ENCODE data around the gene CCM2.
A peak's percentile ranks its signal among the peaks of the same experiment; 100 is the strongest.

The CCM2 gene

GRCh38 chr7:44969701-44970522 is 30.1 kb upstream of the CCM2 start:
- no peak for DNase-seq

GRCh38 chr7:44970523-44971051 is 29.4 kb upstream of the CCM2 start:
- no peak for DNase-seq

GRCh38 chr7:44971188-44971901 is 28.7 kb upstream of the CCM2 start:
- DNase-seq: no peak

GRCh38 chr7:44971902-44972441 is 28.0 kb upstream of the CCM2 start:
- DNase-seq: no peak

GRCh38 chr7:44972562-44972961 is 27.4 kb upstream of the CCM2 start:
- no peak for DNase-seq

- DNase-seq: peak; percentile 59 to 66
These were observed 26.2 kb upstream of the CCM2 start for GRCh38 chr7:44973610-44974401.

- no peak for DNase-seq
These were observed 25.5 kb upstream of the CCM2 start for GRCh38 chr7:44974549-44974948.

- DNase-seq: no peak
These were observed 24.5 kb upstream of the CCM2 start for GRCh38 chr7:44975331-44976039.

GRCh38 chr7:44976040-44976745 is 23.8 kb upstream of the CCM2 start:
- no peak for DNase-seq

- DNase-seq: no peak
These were observed 23.2 kb upstream of the CCM2 start for GRCh38 chr7:44976746-44977196.

GRCh38 chr7:44977304-44977958 is 22.6 kb upstream of the CCM2 start:
- DNase-seq: peak; percentile 79 to 87

- DNase-seq: no peak
These were observed 22.1 kb upstream of the CCM2 start for GRCh38 chr7:44977959-44978335.

GRCh38 chr7:44978511-44979366 is 21.3 kb upstream of the CCM2 start, which contains the start of gene MYO1G:
Gene MYO1G, minus strand, starts transcription at chr7:44979015. Its CDS starts 54 bp downstream, at chr7:44978961.
- DNase-seq: peak; percentile 89 to 91

GRCh38 chr7:44979481-44980392 is 20.3 kb upstream of the CCM2 start:
- DNase-seq: no peak

- peak; percentile 83 to 87 for DNase-seq
These were observed 19.5 kb upstream of the CCM2 start for GRCh38 chr7:44980393-44981034.

GRCh38 chr7:44981035-44981706 is 18.8 kb upstream of the CCM2 start:
- no peak for DNase-seq

- DNase-seq: no peak
These were observed 17.5 kb upstream of the CCM2 start for GRCh38 chr7:44982535-44982923.

GRCh38 chr7:44982970-44983369 is 17.0 kb upstream of the CCM2 start:
- no peak for DNase-seq
